NCI-H2196 treated with DMSO at 0.1 percent for 48 hours (cell line): ENCODE data around the gene ASCC1.
A peak's percentile ranks its signal among the peaks of the same experiment; 100 is the strongest.

Source experiments
- DNase-seq: peaks from one replicate; lab custom pipeline; 2025; ENCODE audit not compliant: unreplicated experiment; lab: John Stamatoyannopoulos, UW

The ASCC1 gene, protein sequence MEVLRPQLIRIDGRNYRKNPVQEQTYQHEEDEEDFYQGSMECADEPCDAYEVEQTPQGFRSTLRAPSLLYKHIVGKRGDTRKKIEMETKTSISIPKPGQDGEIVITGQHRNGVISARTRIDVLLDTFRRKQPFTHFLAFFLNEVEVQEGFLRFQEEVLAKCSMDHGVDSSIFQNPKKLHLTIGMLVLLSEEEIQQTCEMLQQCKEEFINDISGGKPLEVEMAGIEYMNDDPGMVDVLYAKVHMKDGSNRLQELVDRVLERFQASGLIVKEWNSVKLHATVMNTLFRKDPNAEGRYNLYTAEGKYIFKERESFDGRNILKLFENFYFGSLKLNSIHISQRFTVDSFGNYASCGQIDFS

DNA sequence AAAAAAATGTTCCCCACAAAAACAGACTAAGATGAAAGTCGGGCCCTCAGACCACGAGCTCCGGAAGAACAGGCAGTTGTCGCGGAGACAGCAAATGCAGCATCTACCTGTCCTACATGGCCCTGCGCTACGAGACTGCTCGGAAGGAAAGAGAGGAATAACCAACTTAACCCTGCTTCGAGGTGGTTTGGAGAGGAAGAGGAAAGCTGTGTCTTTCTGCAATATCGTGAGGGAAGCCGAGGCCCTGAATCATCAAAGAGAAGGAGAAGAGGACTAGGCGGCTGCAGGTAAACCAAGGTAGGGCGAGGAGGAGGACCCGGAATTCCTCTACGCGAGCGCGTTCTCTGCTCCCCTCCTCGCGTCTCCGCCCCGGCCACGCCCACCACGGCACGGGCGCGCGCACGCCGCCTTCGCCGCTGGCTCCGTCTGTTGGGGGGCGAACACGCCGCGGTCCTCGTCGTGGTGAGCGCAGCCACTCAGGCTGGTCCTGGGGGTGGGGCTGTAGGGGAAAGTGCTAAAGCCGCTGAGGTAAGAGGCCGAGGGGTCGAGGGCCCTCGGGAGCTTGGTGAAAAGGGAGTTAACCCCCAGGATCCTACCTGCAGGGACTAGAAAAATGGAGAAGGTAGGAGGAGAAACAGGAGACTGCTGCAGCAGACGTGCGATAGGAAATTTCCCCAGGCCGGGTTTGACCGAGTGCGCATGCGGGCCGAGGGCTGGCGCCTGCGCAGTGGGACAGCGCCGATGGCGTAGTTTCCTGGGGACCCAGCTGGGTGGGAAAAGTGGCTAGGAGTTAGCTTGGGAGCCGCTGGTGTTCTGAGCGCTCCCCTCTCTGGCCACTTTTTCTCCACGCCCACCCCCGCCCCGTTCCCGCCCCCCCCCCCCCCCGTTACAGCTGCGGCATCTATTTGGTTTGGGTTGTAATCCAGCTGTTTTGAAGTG is at the start of gene ASCC1, which contains the start of gene ANAPC16:
Gene ASCC1, minus strand, starts transcription at position 666 of the 939 bp plus-strand sequence. CDS start 2,978 bp downstream, outside the sequence.
Gene ANAPC16, plus strand, starts transcription at position 402 of the 939 bp plus-strand sequence. CDS start 7,903 bp downstream, outside the sequence.
- DNase-seq = peak; percentile 42

DNA sequence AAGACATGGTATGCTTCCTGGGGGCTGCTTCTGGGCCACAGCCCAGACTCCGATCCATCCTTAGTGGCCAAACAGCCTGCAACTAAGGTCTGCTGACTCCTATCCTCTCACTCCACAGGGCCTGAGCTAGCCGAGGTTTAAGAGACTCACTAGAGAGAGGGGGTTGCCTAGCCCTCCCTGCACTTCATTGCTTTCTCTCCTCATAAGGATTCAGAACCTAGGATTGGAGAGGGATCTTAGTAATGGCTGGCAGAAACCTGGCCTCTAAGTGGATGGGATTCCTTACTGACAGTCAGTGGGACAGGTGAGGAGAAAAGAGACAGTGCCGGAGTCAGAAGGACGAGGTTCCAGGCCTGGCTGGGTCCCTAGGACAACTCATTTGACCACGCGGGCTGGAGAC is 49.4 kb upstream of the ASCC1 start:
- no peak for DNase-seq

DNA sequence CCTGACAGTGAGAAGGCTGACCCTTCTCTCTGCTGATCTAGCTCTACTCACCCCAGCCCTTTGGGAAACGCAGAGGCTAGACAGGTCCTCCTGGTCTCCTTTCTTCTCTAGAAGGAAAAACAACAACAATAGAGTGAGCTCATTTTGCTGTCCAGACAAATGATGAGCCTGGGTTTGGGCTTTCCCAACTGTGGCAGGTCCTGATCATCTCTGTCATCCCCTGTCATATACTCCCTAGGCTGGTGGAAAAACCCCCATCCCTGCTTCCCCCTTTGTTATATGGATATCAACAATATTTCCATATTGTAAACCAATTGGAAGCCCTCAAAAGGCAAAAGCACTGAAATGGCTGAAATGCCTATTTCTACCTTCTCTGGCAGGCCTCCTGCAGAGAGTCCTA is 48.5 kb upstream of the ASCC1 start:
- DNase-seq = no peak

DNA sequence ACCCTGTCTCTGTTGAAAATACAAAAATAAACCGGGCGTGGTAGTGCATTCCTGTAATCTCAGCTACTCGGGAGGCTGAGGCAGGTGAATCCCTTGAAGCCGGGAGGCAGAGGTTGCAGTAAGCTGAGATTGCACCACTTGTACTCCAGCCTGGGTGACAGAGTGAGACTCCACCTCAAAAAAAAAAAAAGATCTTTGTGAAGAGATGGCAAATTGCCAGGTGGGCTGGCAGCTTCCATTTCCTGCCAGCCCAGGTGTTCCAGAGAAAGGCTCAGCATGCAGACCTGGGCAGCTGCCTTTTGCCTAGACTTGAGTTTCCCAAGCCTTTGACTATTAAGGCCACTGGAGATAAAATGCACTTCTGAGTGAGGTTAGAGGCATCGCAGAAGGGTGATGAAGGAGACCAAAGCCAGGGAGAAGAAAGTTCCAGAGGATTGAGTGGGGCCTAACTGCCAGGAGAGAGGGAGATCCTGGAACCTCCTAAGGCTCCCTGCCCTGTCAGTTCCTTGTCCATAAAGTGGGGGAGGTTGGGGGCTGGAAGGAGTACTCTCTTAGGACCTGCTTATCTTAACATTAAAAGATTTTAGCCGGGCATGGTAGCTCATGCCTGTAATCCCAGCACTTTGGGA is 47.7 kb upstream of the ASCC1 start:
- DNase-seq = peak; percentile 64

- no peak for DNase-seq
Measured at GRCh38 chr10:72261784-72262404, 45.8 kb upstream of the ASCC1 start.

GRCh38 chr10:72260976-72261783 is 45.1 kb upstream of the ASCC1 start:
- no peak for DNase-seq

DNA sequence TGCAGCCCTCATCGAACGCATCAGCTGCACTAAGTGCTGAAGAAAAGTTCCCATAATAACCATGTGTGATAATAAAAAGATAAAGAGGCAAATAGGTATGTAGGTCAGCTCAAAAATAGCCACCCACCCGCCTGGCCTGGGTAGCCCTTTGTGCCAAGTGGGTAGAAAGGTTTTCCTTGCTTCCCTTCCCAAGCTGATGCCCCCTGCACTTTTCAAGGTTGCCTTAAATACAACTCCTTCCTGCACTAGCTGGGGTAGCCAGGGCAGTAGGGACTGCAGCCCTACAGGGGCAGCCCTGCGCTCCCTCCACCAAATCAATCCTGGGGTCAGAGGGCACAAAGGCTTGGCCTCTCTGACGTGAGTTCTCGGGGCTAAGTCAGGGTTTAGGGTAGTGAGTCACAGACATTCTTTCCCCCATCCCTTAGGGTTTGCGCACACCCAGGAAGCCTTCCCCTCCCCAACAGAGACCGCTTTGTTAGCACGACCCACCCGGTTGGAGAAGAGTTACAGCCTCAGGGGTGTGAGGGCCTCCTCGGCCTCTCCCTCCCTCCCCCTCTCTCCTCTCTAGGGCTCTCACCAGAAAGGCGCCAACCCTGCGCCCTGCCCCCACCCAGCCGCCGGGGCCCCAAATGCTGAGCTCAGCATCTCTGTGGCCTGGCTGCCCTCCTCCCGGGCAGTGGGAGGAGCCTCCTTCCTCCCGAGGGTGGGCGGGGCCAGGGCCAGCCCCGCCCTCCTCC is 44.3 kb upstream of the ASCC1 start:
- DNase-seq = no peak

GRCh38 chr10:72259491-72260238 is 43.6 kb upstream of the ASCC1 start:
- DNase-seq = no peak

GRCh38 chr10:72258617-72259016 is 42.5 kb upstream of the ASCC1 start:
- DNase-seq = no peak

- no peak for DNase-seq
Measured at GRCh38 chr10:72257051-72257892, 41.2 kb upstream of the ASCC1 start.

DNA sequence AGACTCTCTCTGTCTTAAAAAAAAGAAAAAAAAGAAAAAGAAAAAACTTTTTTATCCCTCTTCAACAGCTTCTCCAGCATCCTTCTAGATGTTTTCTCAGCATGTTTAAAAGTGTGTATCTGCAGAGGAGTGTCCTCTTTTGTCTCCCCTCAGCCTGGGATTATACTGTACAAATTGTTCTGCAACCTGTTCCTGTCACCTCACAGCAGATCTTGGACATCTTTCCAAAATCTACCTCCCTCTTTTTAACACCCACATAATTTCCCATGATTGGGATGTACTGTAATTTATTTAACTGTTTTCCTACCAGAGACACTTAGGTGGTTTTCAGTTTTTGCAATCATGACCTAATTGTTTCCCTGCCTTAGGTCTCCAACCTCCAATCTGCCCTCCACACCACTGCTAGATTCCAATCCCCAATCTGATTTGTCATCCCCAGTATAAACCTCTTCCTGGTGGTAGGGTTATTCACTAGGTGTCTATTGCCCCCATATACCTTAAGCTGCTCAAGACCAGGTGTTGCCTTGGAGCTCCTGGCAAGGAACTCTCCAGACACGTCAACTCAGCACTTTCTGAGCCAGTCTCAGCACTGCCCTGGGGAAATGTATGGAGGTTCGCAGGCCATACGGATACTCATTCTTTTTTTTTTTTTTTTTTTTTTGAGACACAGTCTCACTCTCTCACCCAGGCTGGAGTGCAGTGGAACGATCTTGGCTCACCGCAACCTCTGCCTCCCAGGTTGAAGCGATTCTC is 40.1 kb upstream of the ASCC1 start:
- DNase-seq = no peak

- peak; percentile 32 for DNase-seq
Measured at GRCh38 chr10:72254813-72255568, 38.9 kb upstream of the ASCC1 start.

GRCh38 chr10:72253578-72253977 is 37.5 kb upstream of the ASCC1 start:
- no peak for DNase-seq

DNA sequence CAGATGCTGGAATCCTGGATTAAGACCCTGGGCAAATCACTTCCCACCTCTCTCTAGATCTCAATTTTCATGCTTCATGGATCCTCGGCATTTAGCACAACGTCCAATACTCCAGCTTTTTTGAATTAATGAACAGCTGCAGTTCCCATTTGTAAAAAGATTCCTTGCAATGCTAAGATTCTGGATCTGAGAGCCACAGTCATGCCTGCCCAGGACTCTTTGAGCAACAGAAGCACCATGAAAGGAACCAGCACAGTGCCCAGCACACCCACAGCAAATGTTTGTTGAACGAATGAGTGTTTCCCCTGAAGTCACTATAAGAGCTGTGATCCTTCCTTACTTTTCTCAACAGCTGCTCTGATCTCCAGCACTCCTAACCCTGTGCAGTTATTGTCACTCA is 36.9 kb upstream of the ASCC1 start:
- no peak for DNase-seq

DNA sequence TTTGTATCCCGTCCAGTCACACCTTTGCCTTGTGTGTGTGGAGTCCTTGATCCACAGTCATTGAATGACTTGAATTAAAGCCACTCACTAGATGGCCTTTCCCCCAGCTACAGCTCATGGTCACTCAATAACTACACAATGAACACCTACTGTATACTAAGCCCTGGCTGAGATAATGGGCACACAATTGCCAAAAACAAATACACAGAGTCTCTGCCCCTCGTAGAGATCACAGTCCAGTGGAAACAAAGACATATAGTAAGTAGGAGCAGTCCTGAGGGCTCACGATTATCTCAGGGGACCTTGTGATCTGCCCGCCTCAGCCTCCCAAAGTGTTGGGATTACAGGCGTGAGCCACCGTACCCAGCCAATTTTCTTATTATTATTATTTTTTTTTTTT is 35.6 kb upstream of the ASCC1 start:
- DNase-seq = no peak

DNA sequence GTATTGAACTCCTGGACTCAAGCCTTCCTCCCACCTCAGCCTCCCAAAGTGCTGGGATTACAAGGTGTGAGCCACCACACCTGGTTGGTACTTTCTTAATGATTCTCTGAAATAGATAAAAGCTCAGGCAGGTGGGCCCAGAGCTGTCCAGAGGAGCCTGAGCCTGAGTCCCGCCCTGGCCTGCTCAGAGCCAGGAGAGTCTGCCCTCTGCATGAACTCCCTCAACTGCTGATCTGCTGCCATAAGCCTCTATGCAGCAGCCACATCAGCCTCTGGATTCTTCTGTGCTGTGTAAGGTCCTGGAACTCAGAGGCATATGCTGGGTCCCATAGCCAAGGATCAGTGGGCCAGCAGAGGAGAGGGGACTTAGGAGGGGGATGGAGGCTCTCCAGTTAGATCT is 34.6 kb upstream of the ASCC1 start:
- DNase-seq = no peak
